Measurements from ENCODE around the gene DPYSL3. TPM values are rescaled to one million over a fixed set of nuclear protein-coding genes. Genes with fewer than 3 reads are reported as not detected.

Gene DPYSL3
- total and polyA plus RNA-seq, 2 donors (not counting 3 experiments of a cell fraction or from before 2014, with no cell fraction given): 80.3 to 146 TPM

- Histone ChIP-seq H4K20me1 (replicated peaks; ENCODE audit: control insufficient read depth, extremely low read depth, insufficient read depth, low read length) (peaks cover 2% of the 10 kb centered on the region), H3K4me3 (replicated peaks in 1 of 3; ENCODE audit: insufficient read depth in 1 of 3, low read depth in 1 of 3, low read length in 3 of 3) (no peak overlapping the region), H3K9me3 (replicated peaks; ENCODE audit: control insufficient read depth, insufficient read depth, low read length) (no peaks in the 10 kb centered on the region), H3K4me1 (ENCODE audit: control insufficient read depth, extremely low read depth, insufficient read depth, low read length) (peaks cover 4% of the 10 kb centered on the region), H3K9me1 (replicated peaks; ENCODE audit: control insufficient read depth, extremely low read depth, insufficient read depth, low read length) (no peaks in the 10 kb centered on the region), H3K27me3 (ENCODE audit: control insufficient read depth in 2 of 2, insufficient read depth in 2 of 2, low read length in 2 of 2) (no peaks in the 10 kb centered on the region), H3K9ac (replicated peaks; ENCODE audit: extremely low read depth, insufficient read depth, low read length) (no peak overlapping the region), H3K27ac (ENCODE audit: insufficient read depth, low read depth, low read length) (no peak overlapping the region), H3K4me2 (ENCODE audit: insufficient read depth, low read length) (no peak overlapping the region), H2AFZ (ENCODE audit: low read depth, low read length) (no peak overlapping the region), H3K36me3 (ENCODE audit: control insufficient read depth in 2 of 2, extremely low read depth in 1 of 2, insufficient read depth in 2 of 2, low read length in 2 of 2) (no peaks in the 10 kb centered on the region), H3K79me2 (ENCODE audit: control insufficient read depth, insufficient read depth, low read length) (peaks cover 19% of the 10 kb centered on the region)
- dilution Hi-C loops (cut with MboI; ENCODE audit: extremely low pct_ligation_motif_present, low sequenced_read_pairs): no loop called here
- no peak for FAIRE-seq
- POLR2A ChIA-PET: no interaction called here
- intact Hi-C loops (cut with micrococcal nuclease): loop anchor here (1.0 kb wide), 6 partner anchors 9 to 123 kb away; partner anchors contain the start of gene DPYSL3
- CTCF ChIA-PET: interaction anchor here (0.7 to 6.9 kb wide), 15 partner anchors 10 to 122 kb away, joined by 3 to 136 read pairs (median 9); partner anchors contain the start of gene DPYSL3
- DNase-seq (ENCODE audit: low read depth, low spot score): no peak
- TF ChIP-seq GATA2 (IDR thresholded peaks at IDR 0.05; ENCODE audit: insufficient read depth, insufficient read length, low read depth, low read length) (no peak), POLR2AphosphoS5 (IDR thresholded peaks at IDR 0.05; ENCODE audit: insufficient read depth, low read depth, low read length) (no peak), MAX (IDR thresholded peaks at IDR 0.05; ENCODE audit: insufficient read depth, insufficient read length) (no peak), FOS (IDR thresholded peaks at IDR 0.05; ENCODE audit: borderline replicate concordance, insufficient read depth, low read length) (no peak), MYC (IDR thresholded peaks at IDR 0.05; ENCODE audit: low read depth, low read length) (no peak), POLR2A (IDR thresholded peaks at IDR 0.05; ENCODE audit: low read depth, low read length) (no peak), EZH2 (IDR thresholded peaks at IDR 0.05; ENCODE audit: borderline replicate concordance, low read depth, low read length, severe bottlenecking) (no peak), JUN (IDR thresholded peaks at IDR 0.05; ENCODE audit: borderline replicate concordance, insufficient read depth, insufficient read length, low read depth) (no peak)
- TF ChIP-seq, protein P1, sequence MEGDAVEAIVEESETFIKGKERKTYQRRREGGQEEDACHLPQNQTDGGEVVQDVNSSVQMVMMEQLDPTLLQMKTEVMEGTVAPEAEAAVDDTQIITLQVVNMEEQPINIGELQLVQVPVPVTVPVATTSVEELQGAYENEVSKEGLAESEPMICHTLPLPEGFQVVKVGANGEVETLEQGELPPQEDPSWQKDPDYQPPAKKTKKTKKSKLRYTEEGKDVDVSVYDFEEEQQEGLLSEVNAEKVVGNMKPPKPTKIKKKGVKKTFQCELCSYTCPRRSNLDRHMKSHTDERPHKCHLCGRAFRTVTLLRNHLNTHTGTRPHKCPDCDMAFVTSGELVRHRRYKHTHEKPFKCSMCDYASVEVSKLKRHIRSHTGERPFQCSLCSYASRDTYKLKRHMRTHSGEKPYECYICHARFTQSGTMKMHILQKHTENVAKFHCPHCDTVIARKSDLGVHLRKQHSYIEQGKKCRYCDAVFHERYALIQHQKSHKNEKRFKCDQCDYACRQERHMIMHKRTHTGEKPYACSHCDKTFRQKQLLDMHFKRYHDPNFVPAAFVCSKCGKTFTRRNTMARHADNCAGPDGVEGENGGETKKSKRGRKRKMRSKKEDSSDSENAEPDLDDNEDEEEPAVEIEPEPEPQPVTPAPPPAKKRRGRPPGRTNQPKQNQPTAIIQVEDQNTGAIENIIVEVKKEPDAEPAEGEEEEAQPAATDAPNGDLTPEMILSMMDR (IDR thresholded peaks at IDR 0.05; ENCODE audit: extremely low read depth in 1 of 2, insufficient read depth in 1 of 2, low read depth in 1 of 2, low read length in 2 of 2): no peak
- BruUV-seq (replicated peaks): no TSS peak
Observed at GRCh38 chr5:147454996-147455677, 54.7 kb downstream of the DPYSL3 start.
